Neural progenitor cell (in vitro differentiated cells): ENCODE results near the gene H2AZ2.

Source experiments
- EZH2 ChIP-seq: fragments of 200-600 bp; sonication (generic); IDR thresholded peaks from 2 replicates; pipeline ENCODE4 v1.6.1; 2017; ENCODE audit warnings: antibody characterized with exemption, mild to moderate bottlenecking, moderate library complexity
- EZH2phosphoT487 ChIP-seq: fragments of 200-600 bp; sonication (generic); IDR thresholded peaks from 2 replicates; pipeline ENCODE4 v1.6.1; 2017; ENCODE audit warnings: antibody characterized with exemption
- TF ChIP-seq, protein P1 (sequence below): fragments of 200-600 bp; sonication (generic); IDR thresholded peaks from 2 replicates; pipeline ENCODE4 v1.5.1; 2017; ENCODE audit warnings: antibody characterized with exemption, mild to moderate bottlenecking

- TF ChIP-seq, protein P1, sequence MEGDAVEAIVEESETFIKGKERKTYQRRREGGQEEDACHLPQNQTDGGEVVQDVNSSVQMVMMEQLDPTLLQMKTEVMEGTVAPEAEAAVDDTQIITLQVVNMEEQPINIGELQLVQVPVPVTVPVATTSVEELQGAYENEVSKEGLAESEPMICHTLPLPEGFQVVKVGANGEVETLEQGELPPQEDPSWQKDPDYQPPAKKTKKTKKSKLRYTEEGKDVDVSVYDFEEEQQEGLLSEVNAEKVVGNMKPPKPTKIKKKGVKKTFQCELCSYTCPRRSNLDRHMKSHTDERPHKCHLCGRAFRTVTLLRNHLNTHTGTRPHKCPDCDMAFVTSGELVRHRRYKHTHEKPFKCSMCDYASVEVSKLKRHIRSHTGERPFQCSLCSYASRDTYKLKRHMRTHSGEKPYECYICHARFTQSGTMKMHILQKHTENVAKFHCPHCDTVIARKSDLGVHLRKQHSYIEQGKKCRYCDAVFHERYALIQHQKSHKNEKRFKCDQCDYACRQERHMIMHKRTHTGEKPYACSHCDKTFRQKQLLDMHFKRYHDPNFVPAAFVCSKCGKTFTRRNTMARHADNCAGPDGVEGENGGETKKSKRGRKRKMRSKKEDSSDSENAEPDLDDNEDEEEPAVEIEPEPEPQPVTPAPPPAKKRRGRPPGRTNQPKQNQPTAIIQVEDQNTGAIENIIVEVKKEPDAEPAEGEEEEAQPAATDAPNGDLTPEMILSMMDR, result no peak
- TF ChIP-seq EZH2phosphoT487 (no peak), EZH2 (no peak)
Measured at GRCh38 chr7:44882899-44883298, 35.0 kb upstream of the H2AZ2 start.
